Vagina (tissue), 2 donors: ENCODE measurements around the gene TENT5C. TPM values are rescaled to one million over a fixed set of nuclear protein-coding genes. Genes with fewer than 3 reads are reported as not detected.

ENCODE experiments used
- DNase-seq, 2 donors: peaks; one replicate each; pipeline ENCODE4 v3.0.0-alpha.2; 2017; ENCODE audit errors: extremely low spot score in 2 of 2
- H3K27ac ChIP-seq: fragments of 200-600 bp; sonication (generic); one replicate; pipeline ENCODE4 v1.5.1; 2019
- H3K27me3 ChIP-seq: fragments of 200-600 bp; sonication (generic); one replicate; pipeline ENCODE4 v1.5.1; 2019
- H3K36me3 ChIP-seq, 2 donors: fragments of 200-600 bp; sonication (generic); one replicate each; pipeline ENCODE4 v1.5.1; 2017 to 2019
- H3K4me1 ChIP-seq: fragments of 200-600 bp; sonication (generic); one replicate; pipeline ENCODE4 v1.5.1; 2019
- H3K4me3 ChIP-seq, 2 donors: fragments of 200-600 bp; sonication (generic); 1 replicate in 1 of 2; 2 replicates in 1 of 2; pipeline ENCODE4 v1.5.1; 2016 to 2019
- H3K9me3 ChIP-seq: fragments of 200-600 bp; sonication (generic); one replicate; pipeline ENCODE4 v1.5.1; 2019
- CTCF ChIP-seq, 3 experiments: fragments of 450-650 bp in 2 of 3; fragments of 200-600 bp in 1 of 3; sonication (generic) in 1 of 3; IDR thresholded peaks; one replicate each; pipeline ENCODE4 v1.5.1; 2017 to 2019; ENCODE audit warnings: antibody characterized with exemption in 3 of 3, mild to moderate bottlenecking in 2 of 3, moderate library complexity in 2 of 3
- POLR2A ChIP-seq, 2 donors: fragments of 450-650 bp; IDR thresholded peaks; one replicate each; pipeline ENCODE4 v1.6.1; 2017; ENCODE audit warnings: antibody characterized with exemption in 2 of 2, mild to moderate bottlenecking in 2 of 2, moderate library complexity in 2 of 2
- POLR2AphosphoS5 ChIP-seq, 2 donors: sonication (generic); formaldehyde crosslinking; IDR thresholded peaks; one replicate each; pipeline ENCODE4 v1.9.0; 2017; ENCODE audit warnings: antibody characterized with exemption in 2 of 2, mild to moderate bottlenecking in 2 of 2, low read depth in 1 of 2; ENCODE audit not compliant: insufficient read depth in 1 of 2
- intact Hi-C: fragments of 100-400 bp; cut with DNase I; formaldehyde crosslinking; loops from one replicate; pipeline ENCODE4 v1.15.1; 2023
- total RNA-seq: library from RNA; depleted of rRNA; stranded (reverse); fragments of >200 nt; gene quantifications from one replicate; pipeline ENCODE4 v1.2.3, GENCODE V29; 2016

TENT5C gene
- total RNA-seq, 1 donor from 2014 or later = 4.2 TPM

DNA sequence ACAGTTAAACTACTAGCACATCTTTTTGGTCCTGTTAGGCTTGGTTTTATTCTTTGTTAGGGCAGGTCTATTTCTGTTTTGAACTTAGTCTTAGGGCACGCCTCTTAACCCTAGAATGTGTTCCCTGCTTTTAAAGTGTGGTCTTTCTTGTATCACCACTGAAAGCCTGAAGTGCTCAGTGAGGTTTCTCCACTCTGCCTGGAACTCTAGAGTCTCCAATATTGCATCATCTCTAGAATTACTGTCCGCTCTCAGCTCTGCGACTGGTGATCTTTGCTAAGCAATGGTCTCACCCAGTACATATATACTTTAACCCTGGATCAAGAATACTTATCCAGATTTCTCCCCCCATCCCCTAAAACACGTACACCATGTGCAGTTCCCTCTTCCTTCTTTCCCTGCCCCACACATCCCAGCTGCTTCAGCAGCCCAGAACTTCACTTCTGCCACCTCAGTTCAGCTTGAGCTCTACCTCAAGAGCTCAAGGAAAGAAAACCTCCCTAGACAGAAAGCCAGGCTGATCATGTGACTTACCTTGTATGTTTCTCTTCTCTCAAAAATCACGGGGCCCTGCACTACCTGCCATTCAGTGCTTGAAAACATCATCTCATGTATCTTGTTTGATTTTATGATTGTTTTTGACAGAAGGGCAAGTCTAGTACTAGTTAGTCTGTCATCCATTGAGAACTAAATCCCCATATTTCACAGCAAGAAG, 59.9 kb downstream of the TENT5C start:
- no peak for DNase-seq
- no peaks in the 10 kb centered on the region for H3K36me3 ChIP-seq
- no peaks in the 10 kb centered on the region for H3K27me3 ChIP-seq
- TF ChIP-seq CTCF (IDR thresholded peaks at IDR 0.05) (no peak), POLR2AphosphoS5 (IDR thresholded peaks at IDR 0.05; ENCODE audit: insufficient read depth in 1 of 2, low read depth in 1 of 2) (no peak), POLR2A (IDR thresholded peaks at IDR 0.05) (no peak)
- no peaks in the 10 kb centered on the region for H3K4me1 ChIP-seq
- H3K27ac ChIP-seq = no peak overlapping the region
- intact Hi-C loops = no loop called here
- no peak overlapping the region for H3K4me3 ChIP-seq
- no peaks in the 10 kb centered on the region for H3K9me3 ChIP-seq

GRCh38 chr1:117669572-117669971, 63.7 kb downstream of the TENT5C start:
- peaks cover 13% of the 10 kb centered on the region for H3K4me1 ChIP-seq
- H3K27me3 ChIP-seq = no peaks in the 10 kb centered on the region
- DNase-seq = no peak
- H3K27ac ChIP-seq = no peak overlapping the region
- TF ChIP-seq POLR2AphosphoS5 (IDR thresholded peaks at IDR 0.05; ENCODE audit: insufficient read depth in 1 of 2, low read depth in 1 of 2) = no peak
- TF ChIP-seq POLR2A (IDR thresholded peaks at IDR 0.05) = no peak
- TF ChIP-seq CTCF (IDR thresholded peaks at IDR 0.05) = no peak
- H3K9me3 ChIP-seq = no peaks in the 10 kb centered on the region
- intact Hi-C loops = no loop called here
- H3K4me3 ChIP-seq = no peak overlapping the region
- no peaks in the 10 kb centered on the region for H3K36me3 ChIP-seq

DNA sequence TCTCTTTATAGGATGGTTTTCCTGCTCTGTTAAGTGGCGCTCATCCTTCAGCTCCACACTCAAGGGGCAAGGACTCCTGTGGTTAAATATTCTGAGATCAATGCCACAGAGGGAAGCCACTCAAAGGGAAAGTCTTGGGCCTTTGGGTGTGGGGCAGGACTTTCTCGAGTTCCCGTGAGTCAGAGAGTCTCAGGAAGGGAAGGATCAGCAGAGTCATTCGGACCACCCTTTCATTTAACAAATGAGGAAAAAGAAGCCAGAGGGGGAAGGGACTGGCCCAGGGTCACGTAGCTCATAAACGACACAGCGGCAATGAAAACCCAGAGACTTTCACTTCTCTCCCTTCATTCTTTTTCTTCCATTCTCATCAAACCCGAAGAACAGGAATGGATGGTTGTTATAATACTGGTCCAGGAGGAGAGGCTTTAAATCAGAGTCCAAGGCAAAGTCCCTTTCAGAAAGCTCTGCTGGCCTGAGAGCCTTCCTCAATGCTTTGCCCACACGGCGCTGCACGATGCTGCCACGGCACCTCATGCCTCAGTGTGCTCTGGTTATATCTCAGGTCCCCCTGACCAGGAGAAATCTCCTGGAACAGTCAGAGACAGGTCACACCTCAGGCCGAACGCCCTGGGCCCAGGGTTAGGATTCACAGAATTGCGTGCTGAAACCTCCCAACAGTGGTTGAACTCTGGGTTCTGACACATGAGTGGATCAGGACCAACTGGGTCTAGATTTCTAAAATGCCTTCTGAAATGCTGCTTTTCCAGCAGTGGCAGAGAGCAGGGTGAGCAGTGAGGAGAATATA, 65.3 kb downstream of the TENT5C start:
- no peak for DNase-seq
- peaks cover 13% of the 10 kb centered on the region for H3K4me1 ChIP-seq
- H3K27ac ChIP-seq = no peak overlapping the region
- no peak for TF ChIP-seq POLR2AphosphoS5 (IDR thresholded peaks at IDR 0.05; ENCODE audit: insufficient read depth in 1 of 2, low read depth in 1 of 2)
- TF ChIP-seq POLR2A (IDR thresholded peaks at IDR 0.05) = no peak
- no peak for TF ChIP-seq CTCF (IDR thresholded peaks at IDR 0.05)
- H3K9me3 ChIP-seq = no peaks in the 10 kb centered on the region
- intact Hi-C loops = no loop called here
- H3K4me3 ChIP-seq = no peak overlapping the region
- no peaks in the 10 kb centered on the region for H3K36me3 ChIP-seq
- no peaks in the 10 kb centered on the region for H3K27me3 ChIP-seq

GRCh38 chr1:117671781-117672501, 66.1 kb downstream of the TENT5C start:
- no peak for TF ChIP-seq CTCF (IDR thresholded peaks at IDR 0.05)
- peak in 1 of 2 donors; percentile 80 for DNase-seq
- Histone ChIP-seq H3K4me3 (no peak overlapping the region), H3K27me3 (no peaks in the 10 kb centered on the region), H3K27ac (no peak overlapping the region), H3K4me1 (peaks cover 13% of the 10 kb centered on the region), H3K9me3 (no peaks in the 10 kb centered on the region), H3K36me3 (no peaks in the 10 kb centered on the region)
- intact Hi-C loops = no loop called here
